ENCODE results near the gene ABCB4.

Gene ABCB4

GRCh38 chr7:87435546-87435945 is 39.9 kb downstream of the ABCB4 start:
- Histone ChIP-seq H3K36me3 (ENCODE audit: control insufficient read depth in 5 of 5, insufficient read depth in 5 of 5, low read length in 5 of 5) (peaks cover 0 to 3% (median 0%) of the 10 kb centered on the region in 5 donors), H3K9ac (ENCODE audit: low read length in 5 of 5) (no peak overlapping the region), H3K4me1 (ENCODE audit: control insufficient read depth in 5 of 5, insufficient read depth in 5 of 5, low read length in 5 of 5) (no peaks in the 10 kb centered on the region), H3K4me3 (ENCODE audit: low read depth in 1 of 5, low read length in 5 of 5) (no peak overlapping the region), H3K27ac (ENCODE audit: low read depth, low read length) (no peak overlapping the region), H3K27me3 (ENCODE audit: control insufficient read depth in 5 of 5, insufficient read depth in 4 of 5, low read length in 5 of 5) (no peaks in the 10 kb centered on the region), H3K9me3 (ENCODE audit: control insufficient read depth in 5 of 5, low read length in 5 of 5) (no peaks in the 10 kb centered on the region)

- no peaks in the 10 kb centered on the region for H3K27me3 ChIP-seq (ENCODE audit: control insufficient read depth in 5 of 5, insufficient read depth in 4 of 5, low read length in 5 of 5)
- peaks cover 0 to 3% (median 0%) of the 10 kb centered on the region in 5 donors for H3K36me3 ChIP-seq (ENCODE audit: control insufficient read depth in 5 of 5, insufficient read depth in 5 of 5, low read length in 5 of 5)
- H3K9me3 ChIP-seq (ENCODE audit: control insufficient read depth in 5 of 5, low read length in 5 of 5): no peaks in the 10 kb centered on the region
- no peaks in the 10 kb centered on the region for H3K4me1 ChIP-seq (ENCODE audit: control insufficient read depth in 5 of 5, insufficient read depth in 5 of 5, low read length in 5 of 5)
- H3K9ac ChIP-seq (ENCODE audit: low read length in 5 of 5): no peak overlapping the region
- no peak overlapping the region for H3K27ac ChIP-seq (ENCODE audit: low read depth, low read length)
- no peak overlapping the region for H3K4me3 ChIP-seq (ENCODE audit: low read depth in 1 of 5, low read length in 5 of 5)
These were observed 42.9 kb downstream of the ABCB4 start for GRCh38 chr7:87432536-87432935.

GRCh38 chr7:87427288-87427687 is 48.2 kb downstream of the ABCB4 start:
- Histone ChIP-seq H3K27ac (ENCODE audit: low read depth, low read length) (no peak overlapping the region), H3K4me3 (ENCODE audit: low read depth in 1 of 5, low read length in 5 of 5) (no peak overlapping the region), H3K9ac (ENCODE audit: low read length in 5 of 5) (no peak overlapping the region), H3K27me3 (ENCODE audit: control insufficient read depth in 5 of 5, insufficient read depth in 4 of 5, low read length in 5 of 5) (no peaks in the 10 kb centered on the region), H3K4me1 (ENCODE audit: control insufficient read depth in 5 of 5, insufficient read depth in 5 of 5, low read length in 5 of 5) (no peaks in the 10 kb centered on the region), H3K9me3 (ENCODE audit: control insufficient read depth in 5 of 5, low read length in 5 of 5) (no peaks in the 10 kb centered on the region), H3K36me3 (ENCODE audit: control insufficient read depth in 5 of 5, insufficient read depth in 5 of 5, low read length in 5 of 5) (peaks cover 0 to 3% (median 0%) of the 10 kb centered on the region in 5 donors)

GRCh38 chr7:87426160-87426559 is 49.3 kb downstream of the ABCB4 start:
- Histone ChIP-seq H3K4me3 (ENCODE audit: low read depth in 1 of 5, low read length in 5 of 5) (no peak overlapping the region), H3K9me3 (ENCODE audit: control insufficient read depth in 5 of 5, low read length in 5 of 5) (no peaks in the 10 kb centered on the region), H3K36me3 (ENCODE audit: control insufficient read depth in 5 of 5, insufficient read depth in 5 of 5, low read length in 5 of 5) (no peaks in the 10 kb centered on the region), H3K27me3 (ENCODE audit: control insufficient read depth in 5 of 5, insufficient read depth in 4 of 5, low read length in 5 of 5) (no peaks in the 10 kb centered on the region), H3K4me1 (ENCODE audit: control insufficient read depth in 5 of 5, insufficient read depth in 5 of 5, low read length in 5 of 5) (no peaks in the 10 kb centered on the region), H3K27ac (ENCODE audit: low read depth, low read length) (no peak overlapping the region), H3K9ac (ENCODE audit: low read length in 5 of 5) (no peak overlapping the region)

- Histone ChIP-seq H3K27me3 (ENCODE audit: control insufficient read depth in 5 of 5, insufficient read depth in 4 of 5, low read length in 5 of 5) (no peaks in the 10 kb centered on the region), H3K4me1 (ENCODE audit: control insufficient read depth in 5 of 5, insufficient read depth in 5 of 5, low read length in 5 of 5) (no peaks in the 10 kb centered on the region), H3K9ac (ENCODE audit: low read length in 5 of 5) (no peak overlapping the region), H3K9me3 (ENCODE audit: control insufficient read depth in 5 of 5, low read length in 5 of 5) (no peaks in the 10 kb centered on the region), H3K4me3 (ENCODE audit: low read depth in 1 of 5, low read length in 5 of 5) (no peak overlapping the region), H3K36me3 (ENCODE audit: control insufficient read depth in 5 of 5, insufficient read depth in 5 of 5, low read length in 5 of 5) (no peaks in the 10 kb centered on the region), H3K27ac (ENCODE audit: low read depth, low read length) (no peak overlapping the region)
These were observed 51.4 kb downstream of the ABCB4 start for GRCh38 chr7:87424075-87424474.

- no peaks in the 10 kb centered on the region for H3K36me3 ChIP-seq (ENCODE audit: control insufficient read depth in 5 of 5, insufficient read depth in 5 of 5, low read length in 5 of 5)
- H3K9me3 ChIP-seq (ENCODE audit: control insufficient read depth in 5 of 5, low read length in 5 of 5): no peaks in the 10 kb centered on the region
- H3K27me3 ChIP-seq (ENCODE audit: control insufficient read depth in 5 of 5, insufficient read depth in 4 of 5, low read length in 5 of 5): no peaks in the 10 kb centered on the region
- H3K4me1 ChIP-seq (ENCODE audit: control insufficient read depth in 5 of 5, insufficient read depth in 5 of 5, low read length in 5 of 5): no peaks in the 10 kb centered on the region
- H3K4me3 ChIP-seq (ENCODE audit: low read depth in 1 of 5, low read length in 5 of 5): no peak overlapping the region
- H3K27ac ChIP-seq (ENCODE audit: low read depth, low read length): no peak overlapping the region
- H3K9ac ChIP-seq (ENCODE audit: low read length in 5 of 5): no peak overlapping the region
These were observed 55.3 kb downstream of the ABCB4 start for GRCh38 chr7:87420173-87420572.

- Histone ChIP-seq H3K36me3 (ENCODE audit: control insufficient read depth in 5 of 5, insufficient read depth in 5 of 5, low read length in 5 of 5) (no peaks in the 10 kb centered on the region), H3K27ac (ENCODE audit: low read depth, low read length) (no peak overlapping the region), H3K4me1 (ENCODE audit: control insufficient read depth in 5 of 5, insufficient read depth in 5 of 5, low read length in 5 of 5) (no peaks in the 10 kb centered on the region), H3K9ac (ENCODE audit: low read length in 5 of 5) (no peak overlapping the region), H3K4me3 (ENCODE audit: low read depth in 1 of 5, low read length in 5 of 5) (no peak overlapping the region), H3K9me3 (ENCODE audit: control insufficient read depth in 5 of 5, low read length in 5 of 5) (no peaks in the 10 kb centered on the region), H3K27me3 (ENCODE audit: control insufficient read depth in 5 of 5, insufficient read depth in 4 of 5, low read length in 5 of 5) (no peaks in the 10 kb centered on the region)
These were observed 58.5 kb downstream of the ABCB4 start for GRCh38 chr7:87416682-87417587.

- Histone ChIP-seq H3K4me1 (ENCODE audit: control insufficient read depth in 5 of 5, insufficient read depth in 5 of 5, low read length in 5 of 5) (no peaks in the 10 kb centered on the region), H3K4me3 (ENCODE audit: low read depth in 1 of 5, low read length in 5 of 5) (no peak overlapping the region), H3K9ac (ENCODE audit: low read length in 5 of 5) (no peak overlapping the region), H3K27me3 (ENCODE audit: control insufficient read depth in 5 of 5, insufficient read depth in 4 of 5, low read length in 5 of 5) (no peaks in the 10 kb centered on the region), H3K9me3 (ENCODE audit: control insufficient read depth in 5 of 5, low read length in 5 of 5) (no peaks in the 10 kb centered on the region), H3K36me3 (ENCODE audit: control insufficient read depth in 5 of 5, insufficient read depth in 5 of 5, low read length in 5 of 5) (no peaks in the 10 kb centered on the region), H3K27ac (ENCODE audit: low read depth, low read length) (peak overlapping the region; percentile 4)
These were observed 60.7 kb downstream of the ABCB4 start for GRCh38 chr7:87414794-87415188.

GRCh38 chr7:87413951-87414793 is 61.3 kb downstream of the ABCB4 start:
- no peaks in the 10 kb centered on the region for H3K9me3 ChIP-seq (ENCODE audit: control insufficient read depth in 5 of 5, low read length in 5 of 5)
- no peaks in the 10 kb centered on the region for H3K4me1 ChIP-seq (ENCODE audit: control insufficient read depth in 5 of 5, insufficient read depth in 5 of 5, low read length in 5 of 5)
- H3K4me3 ChIP-seq (ENCODE audit: low read depth in 1 of 5, low read length in 5 of 5): no peak overlapping the region
- no peak overlapping the region for H3K9ac ChIP-seq (ENCODE audit: low read length in 5 of 5)
- H3K27ac ChIP-seq (ENCODE audit: low read depth, low read length): peak overlapping the region; percentile 34
- no peaks in the 10 kb centered on the region for H3K27me3 ChIP-seq (ENCODE audit: control insufficient read depth in 5 of 5, insufficient read depth in 4 of 5, low read length in 5 of 5)
- no peaks in the 10 kb centered on the region for H3K36me3 ChIP-seq (ENCODE audit: control insufficient read depth in 5 of 5, insufficient read depth in 5 of 5, low read length in 5 of 5)

GRCh38 chr7:87413029-87413428 is 62.5 kb downstream of the ABCB4 start:
- Histone ChIP-seq H3K9ac (ENCODE audit: low read length in 5 of 5) (no peak overlapping the region), H3K4me3 (ENCODE audit: low read depth in 1 of 5, low read length in 5 of 5) (no peak overlapping the region), H3K4me1 (ENCODE audit: control insufficient read depth in 5 of 5, insufficient read depth in 5 of 5, low read length in 5 of 5) (no peaks in the 10 kb centered on the region), H3K27ac (ENCODE audit: low read depth, low read length) (no peak overlapping the region), H3K27me3 (ENCODE audit: control insufficient read depth in 5 of 5, insufficient read depth in 4 of 5, low read length in 5 of 5) (no peaks in the 10 kb centered on the region), H3K36me3 (ENCODE audit: control insufficient read depth in 5 of 5, insufficient read depth in 5 of 5, low read length in 5 of 5) (no peaks in the 10 kb centered on the region), H3K9me3 (ENCODE audit: control insufficient read depth in 5 of 5, low read length in 5 of 5) (no peaks in the 10 kb centered on the region)

Measured in subcutaneous abdominal adipose tissue (tissue), 5 donors.